SH-SY5Y (cell line): ENCODE results near the gene DDIAS.

ENCODE experiments used
- GATA2 ChIP-seq: IDR thresholded peaks from 2 replicates; pipeline ENCODE4 v1.6.1; 2011; ENCODE audit warnings: mild to moderate bottlenecking, low read depth, low read length
- GATA3 ChIP-seq: IDR thresholded peaks from 2 replicates; pipeline ENCODE4 v1.6.1; 2011; ENCODE audit warnings: low read depth, mild to moderate bottlenecking, low read length, moderate library complexity

DNA sequence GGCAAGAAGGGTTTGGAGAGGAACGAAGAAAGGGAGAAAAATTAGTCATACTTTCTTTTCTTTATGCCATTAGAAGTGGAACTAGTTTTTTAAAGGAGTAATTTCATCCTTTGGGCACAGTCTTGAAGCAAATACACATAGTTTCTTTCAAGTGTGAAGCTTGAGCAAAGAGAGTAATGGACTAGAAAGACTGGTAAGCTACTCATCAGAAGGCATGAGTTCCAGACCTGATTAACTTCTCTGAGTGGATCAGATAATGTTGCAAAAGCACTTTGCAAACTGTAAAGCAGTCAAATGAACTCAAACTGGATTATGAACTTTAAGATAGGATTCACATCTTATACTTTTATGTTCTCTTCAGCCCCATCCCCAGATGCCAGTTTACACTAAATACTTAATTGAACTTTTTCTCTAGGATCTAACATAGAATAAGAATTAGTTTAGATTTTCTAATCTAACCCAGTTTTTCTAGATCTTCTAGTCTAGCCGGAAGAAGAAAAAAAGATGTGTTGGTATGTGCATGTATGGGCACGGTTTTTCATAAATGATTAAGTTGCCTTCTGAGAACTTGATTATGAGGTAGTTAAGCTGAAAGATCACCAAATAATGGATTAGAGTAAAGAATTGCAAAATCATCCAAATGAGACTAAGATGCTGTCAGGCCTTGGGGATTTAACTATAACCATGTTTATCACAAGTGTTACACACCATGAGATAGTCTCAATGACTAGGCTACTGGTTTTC lies 2.5 kb downstream of the DDIAS start:
- no peak for TF ChIP-seq GATA2
- TF ChIP-seq GATA3, result no peak
